ENCODE results near the gene IPPK.

Gene IPPK

GRCh38 chr9:92679413-92680165 lies 9.7 kb upstream of the IPPK start:
- no peaks in the 10 kb centered on the region for H4K20me1 ChIP-seq (ENCODE audit: insufficient read depth, low read length)
- no peak overlapping the region for H3K4me2 ChIP-seq (ENCODE audit: low read length)
- H3F3A ChIP-seq (ENCODE audit: insufficient read depth, low read length): no peaks in the 10 kb centered on the region
- H3K9ac ChIP-seq (ENCODE audit: low read length): no peak overlapping the region
- no peak overlapping the region for H2AFZ ChIP-seq (ENCODE audit: low read length)
- no peaks in the 10 kb centered on the region for H3K9me2 ChIP-seq (ENCODE audit: low read depth, low read length)
- no peaks in the 10 kb centered on the region for H3K9me3 ChIP-seq (ENCODE audit: low read length)
- H3K27ac ChIP-seq (ENCODE audit: low read depth, low read length, poor library complexity, severe bottlenecking): no peak overlapping the region
- H3K4me3 ChIP-seq (ENCODE audit: low read depth, low read length, poor library complexity, severe bottlenecking): no peak overlapping the region
- H3K27me3 ChIP-seq (ENCODE audit: insufficient read depth, low read length): no peaks in the 10 kb centered on the region
- no peak for TF ChIP-seq EZH2 (IDR thresholded peaks at IDR 0.05; ENCODE audit: borderline replicate concordance, low read length)
- H3K36me3 ChIP-seq (ENCODE audit: insufficient read depth, low read length): no peaks in the 10 kb centered on the region
- no peaks in the 10 kb centered on the region for H3K79me2 ChIP-seq (ENCODE audit: insufficient read depth, low read length)
- H3K4me1 ChIP-seq (ENCODE audit: insufficient read depth, low read length, severe bottlenecking): peaks cover 12% of the 10 kb centered on the region

GRCh38 chr9:92671323-92671722 lies 1.4 kb upstream of the IPPK start:
- Histone ChIP-seq H3K4me1 (ENCODE audit: insufficient read depth, low read length, severe bottlenecking) (peaks cover 34% of the 10 kb centered on the region), H3K4me2 (ENCODE audit: low read length) (peak overlapping the region; percentile 75), H3K9me2 (ENCODE audit: low read depth, low read length) (no peaks in the 10 kb centered on the region), H3K79me2 (ENCODE audit: insufficient read depth, low read length) (peaks cover 23% of the 10 kb centered on the region), H3K4me3 (ENCODE audit: low read depth, low read length, poor library complexity, severe bottlenecking) (peak overlapping the region; percentile 93), H3K27ac (ENCODE audit: low read depth, low read length, poor library complexity, severe bottlenecking) (no peak overlapping the region), H4K20me1 (ENCODE audit: insufficient read depth, low read length) (no peaks in the 10 kb centered on the region), H3K9ac (ENCODE audit: low read length) (peak overlapping the region; percentile 99), H3K9me3 (ENCODE audit: low read length) (no peaks in the 10 kb centered on the region), H3F3A (ENCODE audit: insufficient read depth, low read length) (no peaks in the 10 kb centered on the region), H2AFZ (ENCODE audit: low read length) (no peak overlapping the region), H3K36me3 (ENCODE audit: insufficient read depth, low read length) (peaks cover 11% of the 10 kb centered on the region; the same call in 1 of the 2 replicates), H3K27me3 (ENCODE audit: insufficient read depth, low read length) (no peaks in the 10 kb centered on the region)
- no peak for TF ChIP-seq CTCF (IDR thresholded peaks at IDR 0.05; ENCODE audit: low read length)
- no peak for TF ChIP-seq EZH2 (IDR thresholded peaks at IDR 0.05; ENCODE audit: borderline replicate concordance, low read length)

GRCh38 chr9:92669527-92669889 lies 423 bp downstream of the IPPK start:
- no peaks in the 10 kb centered on the region for H3K9me3 ChIP-seq (ENCODE audit: low read length)
- H3K4me3 ChIP-seq (ENCODE audit: low read depth, low read length, poor library complexity, severe bottlenecking): peak overlapping the region; percentile 93
- H3K4me2 ChIP-seq (ENCODE audit: low read length): peak overlapping the region; percentile 97
- H2AFZ ChIP-seq (ENCODE audit: low read length): no peak overlapping the region
- H3K36me3 ChIP-seq (ENCODE audit: insufficient read depth, low read length): peaks cover 18% of the 10 kb centered on the region; the same call in 1 of the 2 replicates
- peak overlapping the region; percentile 24 for H3K27ac ChIP-seq (ENCODE audit: low read depth, low read length, poor library complexity, severe bottlenecking)
- peaks cover 38% of the 10 kb centered on the region for H3K79me2 ChIP-seq (ENCODE audit: insufficient read depth, low read length)
- H3K9ac ChIP-seq (ENCODE audit: low read length): peak overlapping the region; percentile 85
- peaks cover 52% of the 10 kb centered on the region for H3K4me1 ChIP-seq (ENCODE audit: insufficient read depth, low read length, severe bottlenecking)
- H4K20me1 ChIP-seq (ENCODE audit: insufficient read depth, low read length): no peaks in the 10 kb centered on the region
- H3F3A ChIP-seq (ENCODE audit: insufficient read depth, low read length): no peaks in the 10 kb centered on the region
- no peaks in the 10 kb centered on the region for H3K9me2 ChIP-seq (ENCODE audit: low read depth, low read length)
- no peaks in the 10 kb centered on the region for H3K27me3 ChIP-seq (ENCODE audit: insufficient read depth, low read length)
- no peak for TF ChIP-seq EZH2 (IDR thresholded peaks at IDR 0.05; ENCODE audit: borderline replicate concordance, low read length)
- no peak for TF ChIP-seq CTCF (IDR thresholded peaks at IDR 0.05; ENCODE audit: low read length)
